ENCODE results near the gene HES3.

DNA sequence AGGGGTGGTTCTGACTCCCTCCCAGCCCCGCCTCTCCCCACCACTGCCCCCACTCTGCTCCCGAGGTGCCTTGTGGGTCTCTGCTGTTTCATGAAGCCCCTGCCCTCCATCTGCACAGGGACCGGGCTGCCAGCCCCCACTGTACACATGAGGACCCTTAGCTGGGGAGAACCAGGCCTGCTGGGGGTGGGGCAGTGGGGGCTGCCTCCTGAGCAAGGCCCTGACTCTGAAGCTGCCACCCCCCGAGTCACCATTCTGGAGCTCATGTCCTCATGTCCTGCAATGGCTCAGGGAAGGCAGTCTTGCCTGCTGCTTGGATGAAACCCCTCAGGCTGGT, 8.4 kb downstream of the HES3 start:
- TF ChIP-seq SPI1 (IDR thresholded peaks at IDR 0.05; ENCODE audit: low read depth, low read length): no peak
- TF ChIP-seq PAX5 (IDR thresholded peaks at IDR 0.05; ENCODE audit: insufficient read depth, low read length, severe bottlenecking): no peak

Measured in GM12891 (cell line).